Epidermal melanocyte (primary cell): ENCODE data around the gene PHF2.

ENCODE experiments used
- DNase-seq: peaks from one replicate; pipeline ENCODE4 v3.0.0; 2011; ENCODE audit warnings: low spot score; ENCODE audit not compliant: insufficient read length

The PHF2 gene

DNA sequence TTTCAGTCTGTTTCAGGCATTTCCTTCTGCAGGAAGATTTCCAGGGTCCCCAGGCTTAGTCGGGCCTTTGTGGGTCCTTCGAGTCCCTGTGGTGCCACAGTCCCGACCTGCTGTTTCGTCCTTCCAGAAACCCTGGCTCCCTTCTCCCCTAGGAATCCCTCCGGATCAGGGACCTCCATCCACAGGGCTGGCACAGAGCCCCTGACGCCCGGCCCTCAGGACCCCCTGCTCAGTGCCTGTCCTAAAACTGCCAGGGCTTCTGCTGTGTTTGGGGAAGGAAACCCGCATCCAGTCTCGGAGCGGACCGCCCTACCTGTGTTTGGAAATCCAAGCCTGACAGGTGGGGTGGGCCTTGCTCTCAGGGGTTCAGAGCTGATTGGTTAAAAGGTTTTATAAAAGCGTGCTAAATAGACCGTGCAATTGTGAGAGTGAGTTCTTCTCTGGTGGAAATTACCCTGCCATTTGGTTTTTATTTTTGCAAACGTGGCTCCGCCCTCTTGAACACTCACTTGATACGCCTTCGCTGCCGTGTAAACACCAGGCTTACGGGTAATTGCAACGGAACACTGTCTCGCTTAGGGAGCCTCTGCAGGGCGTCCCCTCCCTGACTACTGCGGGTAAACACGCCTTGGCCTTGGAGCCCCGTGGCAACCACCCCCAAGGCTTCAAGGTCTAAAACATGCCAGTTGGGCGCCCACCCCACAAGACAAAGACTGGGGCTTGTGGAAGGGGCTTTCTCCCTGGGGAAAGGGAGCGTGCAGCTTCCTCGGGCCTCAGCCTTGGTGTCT lies 121.2 kb downstream of the PHF2 start:
- DNase-seq = no peak

DNA sequence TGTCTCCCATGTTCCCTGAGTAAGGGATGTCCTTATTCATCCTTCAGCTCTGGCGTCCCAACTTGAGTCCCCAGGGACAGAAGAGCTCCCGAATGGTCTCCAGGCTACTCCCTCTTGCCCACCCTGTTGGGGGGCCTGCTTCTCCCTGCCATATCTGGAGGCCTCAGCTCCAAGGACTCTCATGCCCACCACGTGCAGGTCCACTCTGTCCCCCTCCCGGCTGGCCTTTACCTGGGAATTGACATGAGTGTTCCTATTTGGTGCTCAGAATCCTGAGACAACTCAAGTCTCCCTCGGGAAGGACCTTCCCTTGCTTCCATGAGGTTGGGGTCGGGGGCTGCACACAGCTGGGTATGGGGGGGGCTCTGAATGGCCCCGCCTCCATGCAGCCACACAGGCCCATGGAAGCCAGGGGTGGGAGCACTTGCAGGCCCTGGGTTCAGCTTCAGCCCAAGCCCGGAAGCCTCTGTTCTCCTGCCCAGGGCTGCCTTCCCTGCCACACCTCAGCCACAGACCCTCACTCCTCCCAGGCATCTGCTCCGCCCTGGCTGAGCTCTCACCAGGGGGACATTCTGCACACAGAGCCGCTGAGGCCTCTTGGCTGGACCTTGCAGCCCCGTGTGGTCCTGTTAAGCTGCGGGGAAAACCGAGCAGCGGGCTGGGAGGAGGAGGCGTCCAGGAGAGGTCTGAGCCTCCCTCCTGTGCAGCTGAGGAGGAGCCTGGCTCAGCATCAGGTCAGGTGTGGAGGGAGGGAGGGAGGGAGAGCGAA lies 121.9 kb downstream of the PHF2 start:
- DNase-seq = no peak

DNA sequence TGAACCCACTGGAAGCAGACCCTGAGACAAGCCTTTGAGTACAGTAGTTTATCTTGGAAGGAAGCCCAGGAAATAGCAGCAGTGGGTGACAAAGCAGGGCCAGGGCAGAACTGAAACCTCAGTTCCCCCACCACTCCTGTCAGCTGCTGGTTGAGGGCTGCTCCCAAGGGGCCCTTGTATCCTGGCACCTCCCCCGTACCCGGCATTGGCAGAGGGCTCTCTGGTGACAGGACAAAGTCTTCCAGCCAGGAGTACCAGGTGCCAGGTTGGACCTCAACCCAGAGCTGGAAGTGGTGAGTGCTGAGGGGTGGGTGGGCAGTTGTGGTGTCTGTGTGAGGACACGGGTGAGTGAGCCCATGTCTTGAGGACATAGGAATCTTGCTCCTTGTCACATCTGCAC lies 123.3 kb downstream of the PHF2 start:
- DNase-seq = no peak

DNA sequence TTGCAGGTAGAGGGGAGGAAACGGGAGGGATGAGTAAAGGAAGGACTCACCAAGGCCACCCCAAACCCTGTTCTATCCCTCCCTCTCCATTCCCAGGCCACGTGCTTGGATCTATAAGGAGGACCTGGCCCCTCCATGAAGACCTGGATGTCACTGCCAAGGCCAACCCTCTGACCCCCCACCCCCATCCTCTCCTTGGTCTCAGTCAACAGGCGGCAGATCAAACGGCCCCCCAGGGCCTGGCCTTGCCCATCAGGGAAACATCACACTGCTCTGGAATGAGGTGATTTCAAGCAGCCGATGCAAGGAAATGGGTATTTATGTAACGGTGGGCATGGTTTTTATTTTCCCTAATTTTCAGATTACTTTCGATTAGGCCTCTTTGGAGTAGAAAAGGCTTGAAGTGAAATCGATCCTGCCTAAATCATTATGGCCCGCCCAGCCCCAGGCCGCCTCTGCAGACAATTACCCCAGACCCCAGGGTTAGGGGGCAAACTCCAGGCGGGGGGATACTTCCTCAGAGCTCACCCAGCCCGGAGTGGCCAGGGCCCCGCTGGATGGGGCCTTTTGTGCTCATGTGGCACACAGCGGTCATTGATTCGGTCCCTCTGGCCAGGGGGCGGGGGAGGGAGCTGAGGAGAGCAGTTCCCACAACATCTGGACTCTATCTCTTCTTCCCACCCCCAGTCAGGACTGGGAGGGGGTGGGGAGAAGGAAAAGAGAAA lies 125.3 kb downstream of the PHF2 start:
- no peak for DNase-seq

DNA sequence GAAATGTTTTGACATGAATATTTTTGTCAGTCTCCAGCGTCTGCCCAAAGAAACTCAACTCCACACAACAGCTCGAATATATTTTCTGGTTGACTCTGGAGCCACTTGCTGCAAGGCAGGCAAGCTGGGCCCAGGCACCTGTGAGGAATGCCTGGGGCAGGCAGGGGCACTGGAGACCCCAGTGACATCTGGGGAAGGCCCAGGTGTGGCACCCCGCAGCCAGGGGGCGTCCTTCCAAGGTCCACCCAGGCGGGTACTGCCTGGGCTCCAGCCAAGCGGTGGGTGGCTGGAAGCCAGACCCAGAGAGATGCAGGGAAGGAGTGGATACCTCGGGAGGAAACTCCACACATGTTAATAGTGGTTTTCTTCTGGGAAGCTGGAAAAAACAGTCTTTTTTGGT lies 125.9 kb downstream of the PHF2 start:
- DNase-seq = no peak

DNA sequence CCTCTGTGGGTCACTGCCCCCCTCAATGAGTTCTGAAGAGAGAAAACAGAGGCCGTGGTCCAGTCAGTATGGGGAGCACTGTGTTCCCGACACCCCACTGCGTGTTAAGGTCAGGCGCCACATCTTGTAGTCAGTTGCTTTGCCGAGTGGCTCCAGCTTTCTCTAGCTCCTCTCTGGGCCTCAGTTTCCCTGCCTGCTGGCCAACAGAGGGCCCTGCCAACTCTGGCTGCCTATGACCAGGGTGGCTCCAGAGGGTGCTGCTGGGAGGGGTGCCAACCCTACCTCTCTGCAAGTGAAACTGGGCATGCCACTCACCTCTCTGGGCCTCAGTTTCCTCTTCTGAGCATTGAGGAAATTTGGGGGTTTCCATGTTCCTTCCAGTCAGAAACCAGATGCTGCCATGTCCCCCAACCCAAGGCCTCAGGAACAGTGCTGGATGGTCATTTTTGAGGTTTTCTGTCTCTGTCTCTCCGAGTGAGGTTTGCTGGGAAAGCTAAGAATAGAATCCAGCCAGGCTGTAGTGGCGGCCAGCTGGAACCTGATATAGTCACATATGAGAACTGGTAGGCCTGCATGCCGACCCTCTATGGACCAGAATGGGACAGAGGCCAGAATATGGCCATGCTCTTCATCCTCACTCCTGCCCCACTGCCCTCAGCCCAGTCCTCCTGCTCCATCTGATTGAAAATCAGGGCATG lies 132.1 kb downstream of the PHF2 start:
- DNase-seq = no peak

DNA sequence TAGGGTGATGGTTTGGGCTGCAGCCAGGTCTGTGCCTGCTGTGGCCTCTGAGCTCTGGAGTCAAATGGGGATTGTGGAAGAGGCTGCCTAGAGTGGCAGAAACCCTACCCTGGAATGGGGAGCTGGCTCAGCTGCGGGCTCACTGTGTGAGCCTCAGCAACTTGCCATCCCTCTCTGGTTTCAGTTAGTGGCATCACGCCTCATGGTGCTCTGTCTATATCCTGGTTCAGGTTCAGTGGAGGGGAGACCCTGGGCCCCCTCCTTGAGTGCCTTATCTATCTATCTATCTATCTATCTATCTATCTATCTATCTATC lies 132.6 kb downstream of the PHF2 start:
- DNase-seq = no peak

DNA sequence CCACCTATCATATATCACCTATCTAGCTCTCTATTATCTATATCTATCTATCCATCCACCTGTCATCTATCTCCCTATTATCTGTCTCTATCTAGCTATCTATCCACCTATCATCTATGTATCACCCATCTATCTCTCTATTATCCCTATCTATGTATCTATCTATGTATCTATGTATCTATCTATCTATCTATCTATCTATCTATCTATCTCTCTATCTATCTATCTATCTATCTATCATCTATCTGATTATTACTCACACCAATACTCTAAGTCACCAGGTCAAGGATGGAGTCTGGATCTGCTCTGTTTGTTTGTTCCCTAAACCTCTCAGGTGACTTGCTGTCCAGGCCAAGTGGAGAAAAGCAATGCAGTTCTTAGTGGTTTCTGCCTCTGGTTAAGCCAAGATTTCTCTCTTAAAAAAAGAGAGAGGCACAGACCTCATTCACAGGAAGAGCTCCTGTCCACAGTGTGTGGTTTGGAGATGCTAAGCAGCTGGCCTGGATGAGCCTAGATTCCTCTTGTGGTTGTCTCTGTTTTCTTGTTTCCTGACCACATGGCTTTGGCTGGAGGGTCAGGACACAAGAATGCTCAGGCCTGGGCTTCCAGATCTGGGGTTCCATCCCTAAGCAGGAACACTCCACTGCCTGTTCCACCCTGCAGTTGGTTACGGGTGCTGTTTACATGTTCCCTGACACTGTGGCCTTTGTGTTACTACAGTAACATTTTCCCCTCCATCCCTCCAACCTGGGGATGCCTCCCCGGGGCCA lies 133.4 kb downstream of the PHF2 start:
- DNase-seq = no peak

DNA sequence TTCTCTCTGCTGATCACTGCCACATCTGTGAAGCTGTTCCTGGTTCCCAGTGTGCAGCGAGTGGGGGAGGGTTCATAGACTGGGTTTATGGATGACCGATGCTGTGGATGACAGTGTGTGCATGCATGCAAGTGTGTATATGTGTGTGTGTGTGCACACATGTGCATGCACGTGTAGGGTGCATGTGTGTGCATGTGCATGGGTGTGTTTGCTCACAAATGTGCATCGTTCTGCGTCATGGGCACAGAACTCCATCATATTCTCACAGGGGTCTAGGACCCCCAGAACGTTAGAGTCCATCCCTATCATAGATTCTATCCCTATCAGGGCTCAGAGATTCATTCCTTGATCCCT lies 134.0 kb downstream of the PHF2 start:
- no peak for DNase-seq

DNA sequence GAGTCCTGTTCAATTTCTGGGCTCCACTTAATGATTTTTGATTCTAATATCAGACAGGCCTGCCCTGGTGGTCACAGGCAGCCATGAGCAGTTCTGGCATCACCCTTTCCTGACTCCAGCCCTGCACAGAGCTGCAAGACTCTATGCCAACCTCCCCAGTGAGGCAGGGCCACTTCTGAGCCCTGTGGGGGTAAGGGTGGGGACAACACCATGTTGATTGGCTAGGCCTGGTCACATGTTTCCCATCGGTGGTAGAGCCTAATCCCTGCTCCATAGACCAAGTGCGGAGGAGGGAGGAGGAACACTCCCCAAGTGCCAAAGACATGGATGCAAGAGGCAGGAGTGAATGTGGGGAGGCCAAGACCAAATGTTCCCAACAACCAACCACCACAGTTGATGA lies 134.6 kb downstream of the PHF2 start:
- DNase-seq = no peak

DNA sequence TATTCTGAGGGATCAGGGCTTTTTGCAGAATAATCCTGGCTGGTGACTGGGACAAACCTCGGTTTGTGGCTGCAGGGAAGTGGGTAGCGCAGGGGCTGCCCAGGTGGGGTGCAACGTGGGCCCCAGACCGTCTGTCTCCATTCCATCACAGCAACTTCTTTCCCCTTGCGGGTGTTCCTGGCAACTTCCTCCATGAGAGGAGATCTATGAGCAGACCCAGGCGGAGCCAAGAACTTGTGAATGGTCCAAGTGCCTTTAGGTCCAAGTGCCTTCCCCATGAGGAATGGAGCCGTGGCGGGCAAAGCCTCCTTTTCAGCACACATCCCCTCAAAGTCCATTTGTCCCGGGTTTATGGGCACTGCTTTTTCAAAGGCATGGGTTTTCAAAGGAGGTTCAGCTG lies 136.5 kb downstream of the PHF2 start:
- DNase-seq = no peak

DNA sequence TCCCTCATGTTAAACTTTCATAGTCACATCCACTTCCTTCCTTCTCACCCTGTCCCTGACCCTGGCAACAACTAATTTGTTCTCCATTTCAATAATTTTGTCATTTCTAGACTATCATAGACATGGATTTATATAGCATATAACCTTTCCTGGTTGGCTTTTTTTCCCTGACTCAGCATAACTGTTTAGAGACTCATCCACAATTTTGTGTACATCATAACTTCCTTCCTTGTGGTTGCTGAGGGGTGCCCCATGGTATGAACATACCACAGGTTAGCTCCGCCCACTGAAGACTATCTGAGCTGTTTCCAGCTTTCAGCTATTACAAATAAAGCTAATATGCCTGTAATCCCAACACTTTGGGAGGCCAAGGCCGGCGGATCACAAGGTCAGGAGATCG lies 137.3 kb downstream of the PHF2 start:
- DNase-seq = no peak

DNA sequence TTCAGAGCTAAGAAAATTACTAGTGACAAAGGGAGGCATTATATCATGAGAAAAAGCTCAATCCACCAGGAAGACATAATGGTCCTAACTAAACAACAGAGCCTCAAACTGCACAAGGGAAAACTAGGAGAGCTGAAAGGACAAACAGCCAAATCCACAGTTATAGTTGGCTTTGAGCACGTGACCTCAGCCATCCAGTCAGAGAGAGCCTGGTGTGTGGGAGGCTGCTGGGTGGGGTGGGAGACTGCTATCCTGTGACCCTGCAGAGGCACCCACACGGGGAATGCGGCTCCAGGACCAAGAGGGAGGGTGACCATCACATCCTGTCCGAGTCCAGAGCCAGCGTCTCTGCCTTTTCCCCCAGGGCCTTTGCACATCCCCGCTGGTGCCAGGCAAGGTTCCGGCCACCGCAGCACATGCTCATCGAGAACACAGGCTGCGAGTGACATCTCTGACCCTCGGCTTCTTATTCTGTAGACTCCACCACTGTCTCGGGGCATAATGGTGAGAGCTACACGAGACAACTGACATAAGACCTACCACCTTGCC lies 145.1 kb downstream of the PHF2 start:
- no peak for DNase-seq

DNA sequence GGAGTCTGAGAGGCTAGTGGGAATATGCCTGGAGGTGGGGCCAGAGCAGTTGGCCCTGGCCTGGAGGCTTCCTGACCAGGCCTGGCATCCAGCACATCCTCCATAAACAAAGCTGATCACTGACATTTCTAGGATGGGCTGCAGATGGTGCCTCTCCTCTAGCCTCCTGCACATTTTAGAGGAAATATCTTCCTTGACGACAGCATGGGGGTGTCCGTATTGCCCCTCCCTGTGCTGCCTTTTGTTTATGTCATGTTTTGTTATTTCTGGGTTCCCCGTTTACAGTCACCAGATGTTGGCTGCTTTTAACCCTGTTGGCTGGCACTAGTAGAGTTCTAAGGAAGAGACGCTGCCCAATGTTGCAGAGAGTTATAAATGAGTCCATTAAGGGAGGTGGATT lies 148.5 kb downstream of the PHF2 start:
- DNase-seq = no peak

DNA sequence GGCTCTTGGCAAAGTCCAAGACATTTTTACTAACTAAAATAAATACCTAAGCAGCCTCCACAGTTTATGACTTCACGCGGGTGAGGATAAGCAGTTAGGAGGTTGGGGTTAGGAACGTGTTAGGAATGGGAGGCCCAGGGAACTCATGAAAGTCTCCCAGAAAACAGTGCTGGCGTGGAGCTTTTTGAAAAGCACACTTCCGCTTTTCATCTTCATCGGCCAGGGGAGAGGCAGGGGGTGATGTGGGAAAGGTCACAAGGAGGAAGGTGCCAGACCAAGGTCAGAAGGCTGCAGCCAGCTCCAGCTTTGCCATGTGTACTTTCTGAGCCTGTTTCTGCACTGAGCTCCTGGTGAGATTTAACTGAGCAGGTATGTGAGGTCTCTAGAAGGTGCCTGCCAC lies 149.0 kb downstream of the PHF2 start:
- no peak for DNase-seq

DNA sequence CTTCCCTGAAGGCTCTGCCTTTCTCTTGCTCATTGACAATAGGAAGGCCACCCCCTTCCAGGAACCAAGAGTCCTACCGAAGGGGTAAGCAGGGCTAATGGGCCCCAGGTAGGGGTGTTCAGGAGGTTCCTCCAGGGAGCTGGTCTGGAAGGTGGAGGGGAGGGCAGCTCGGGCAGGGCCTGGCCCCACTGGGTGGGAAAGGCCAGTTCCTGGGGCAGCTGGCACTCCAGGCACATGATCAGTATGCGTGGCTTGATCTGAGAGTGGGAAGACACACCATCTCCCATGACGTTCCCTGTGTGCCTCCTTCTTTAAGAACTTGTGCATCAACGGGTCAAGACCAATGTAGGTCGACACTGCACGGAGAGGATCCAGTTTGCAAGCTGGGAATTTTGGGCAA lies 149.8 kb downstream of the PHF2 start:
- DNase-seq = no peak
